Testis (tissue), 3 donors: ENCODE measurements around the gene AIG1. TPM values are rescaled to one million over a fixed set of nuclear protein-coding genes. Genes with fewer than 3 reads are reported as not detected.

Experiments
- DNase-seq: peaks from one replicate; pipeline ENCODE4 v3.0.0-alpha.2; 2019
- H3K27ac ChIP-seq, 2 donors: fragments of 200-600 bp; sonication (generic); one replicate each; pipeline ENCODE4 v1.5.1; 2019
- H3K27me3 ChIP-seq: fragments of 200-600 bp; sonication (generic); one replicate; pipeline ENCODE4 v1.5.1; 2019
- H3K36me3 ChIP-seq: fragments of 200-600 bp; sonication (generic); one replicate; pipeline ENCODE4 v1.5.1; 2017; ENCODE audit warnings: low read depth; ENCODE audit errors: missing control alignments
- H3K4me1 ChIP-seq: fragments of 200-600 bp; sonication (generic); one replicate; pipeline ENCODE4 v1.5.1; 2019
- H3K4me3 ChIP-seq, 2 donors: fragments of 200-600 bp; sonication (generic); one replicate each; pipeline ENCODE4 v1.5.1; 2017 to 2019
- H3K9me3 ChIP-seq: fragments of 200-600 bp; sonication (generic); one replicate; pipeline ENCODE4 v1.5.1; 2017
- POLR2A ChIP-seq: fragments of 450-650 bp; IDR thresholded peaks from one replicate; pipeline ENCODE4 v1.6.1; 2017; ENCODE audit warnings: antibody characterized with exemption, mild to moderate bottlenecking, moderate library complexity
- WGBS, 2 donors: methylation state at CpG; one replicate each; pipeline ENCODE4 v1.1.5; 2018; 5-methylcytosine and 5-hydroxymethylcytosine counted together
- intact Hi-C: fragments of 100-400 bp; cut with DNase I; formaldehyde crosslinking; loops from one replicate; pipeline ENCODE4 v1.15.1; 2023; ENCODE audit warnings: low total_unique reads
- polyA plus RNA-seq: library from polyadenylated mRNA; stranded (reverse); fragments of 350-450 nt; fragmentation: Illumina TruSeq; extraction: RNeasy Lipid Tissue Mini Kit (QIAGEN cat#74804); gene quantifications from one replicate; pipeline ENCODE4 v1.2.3, GENCODE V29; 2014; ENCODE audit warnings: low read depth, low replicate concordance; ENCODE audit not compliant: insufficient read depth
- total RNA-seq, 2 donors: library from RNA; depleted of rRNA; stranded (reverse); fragments of >200 nt; gene quantifications; one replicate each; pipeline ENCODE4 v1.2.3, GENCODE V29; 2016
- TF ChIP-seq, protein P1 (sequence below), 3 experiments: fragments of 450-650 bp in 2 of 3; fragments of 200-600 bp in 1 of 3; sonication (generic) in 1 of 3; IDR thresholded peaks; one replicate each; pipeline ENCODE4 v1.5.1; 2016 to 2019; ENCODE audit warnings: antibody characterized with exemption in 3 of 3, mild to moderate bottlenecking in 2 of 3, moderate library complexity in 1 of 3

The AIG1 gene
- total and polyA plus RNA-seq, 3 donors from 2014 or later = 39.6 to 57.9 (median 50.7) TPM

GRCh38 chr6:143252961-143253360, 192.3 kb downstream of the AIG1 start:
- H3K9me3 ChIP-seq = no peaks in the 10 kb centered on the region
- 94 to 100% methylated on average over 6 of the region's 6 CpGs for WGBS, 2 donors
- no peaks in the 10 kb centered on the region for H3K27me3 ChIP-seq
- no peak overlapping the region for H3K4me3 ChIP-seq
- TF ChIP-seq, protein P1, sequence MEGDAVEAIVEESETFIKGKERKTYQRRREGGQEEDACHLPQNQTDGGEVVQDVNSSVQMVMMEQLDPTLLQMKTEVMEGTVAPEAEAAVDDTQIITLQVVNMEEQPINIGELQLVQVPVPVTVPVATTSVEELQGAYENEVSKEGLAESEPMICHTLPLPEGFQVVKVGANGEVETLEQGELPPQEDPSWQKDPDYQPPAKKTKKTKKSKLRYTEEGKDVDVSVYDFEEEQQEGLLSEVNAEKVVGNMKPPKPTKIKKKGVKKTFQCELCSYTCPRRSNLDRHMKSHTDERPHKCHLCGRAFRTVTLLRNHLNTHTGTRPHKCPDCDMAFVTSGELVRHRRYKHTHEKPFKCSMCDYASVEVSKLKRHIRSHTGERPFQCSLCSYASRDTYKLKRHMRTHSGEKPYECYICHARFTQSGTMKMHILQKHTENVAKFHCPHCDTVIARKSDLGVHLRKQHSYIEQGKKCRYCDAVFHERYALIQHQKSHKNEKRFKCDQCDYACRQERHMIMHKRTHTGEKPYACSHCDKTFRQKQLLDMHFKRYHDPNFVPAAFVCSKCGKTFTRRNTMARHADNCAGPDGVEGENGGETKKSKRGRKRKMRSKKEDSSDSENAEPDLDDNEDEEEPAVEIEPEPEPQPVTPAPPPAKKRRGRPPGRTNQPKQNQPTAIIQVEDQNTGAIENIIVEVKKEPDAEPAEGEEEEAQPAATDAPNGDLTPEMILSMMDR (IDR thresholded peaks at IDR 0.05) = no peak
- TF ChIP-seq POLR2A = no peak
- no peak for DNase-seq
- H3K36me3 ChIP-seq = no peaks in the 10 kb centered on the region
- H3K27ac ChIP-seq = no peak overlapping the region
- intact Hi-C loops = no loop called here
- H3K4me1 ChIP-seq = no peaks in the 10 kb centered on the region

GRCh38 chr6:143253586-143253985, 192.9 kb downstream of the AIG1 start:
- DNase-seq = no peak
- no peaks in the 10 kb centered on the region for H3K36me3 ChIP-seq

DNA sequence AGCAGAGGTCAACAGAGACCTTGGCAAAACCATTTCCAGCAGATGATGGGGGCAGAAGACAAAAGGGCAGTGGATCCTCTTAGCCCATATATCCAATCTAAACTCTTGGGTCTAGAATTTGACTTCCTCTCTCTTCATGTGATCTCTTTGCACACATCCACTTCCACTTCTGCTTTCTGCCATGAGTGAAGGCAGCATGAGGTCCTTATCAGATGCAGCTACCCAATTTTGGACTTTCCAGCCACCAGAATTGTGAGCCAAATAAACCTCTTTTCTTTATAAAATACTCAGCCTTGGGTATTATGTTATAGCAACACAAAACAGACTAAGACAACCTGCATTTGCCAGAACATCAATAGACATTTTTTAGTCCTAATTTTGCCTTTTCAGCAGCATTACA, 198.3 kb downstream of the AIG1 start:
- no peaks in the 10 kb centered on the region for H3K4me1 ChIP-seq
- no peaks in the 10 kb centered on the region for H3K27me3 ChIP-seq
- TF ChIP-seq, protein P1 (IDR thresholded peaks at IDR 0.05) = no peak
- TF ChIP-seq POLR2A = no peak
- H3K36me3 ChIP-seq = no peaks in the 10 kb centered on the region
- intact Hi-C loops = no loop called here
- no peak overlapping the region for H3K27ac ChIP-seq
- no peak overlapping the region for H3K4me3 ChIP-seq
- no peaks in the 10 kb centered on the region for H3K9me3 ChIP-seq
- DNase-seq = no peak

More at GRCh38 chr6:143253586-143253985, 192.9 kb downstream of the AIG1 start:
- Histone ChIP-seq H3K9me3 (no peaks in the 10 kb centered on the region), H3K4me1 (no peaks in the 10 kb centered on the region), H3K27ac (no peak overlapping the region), H3K4me3 (no peak overlapping the region), H3K27me3 (no peaks in the 10 kb centered on the region)
- WGBS, 2 donors = 81% methylated on average over 4 of the region's 4 CpGs
- TF ChIP-seq, protein P1 (IDR thresholded peaks at IDR 0.05) = no peak
- TF ChIP-seq POLR2A = no peak
- intact Hi-C loops = no loop called here

- no peaks in the 10 kb centered on the region for H3K9me3 ChIP-seq
Measured at GRCh38 chr6:143260857-143261256, 200.2 kb downstream of the AIG1 start.

GRCh38 chr6:143261899-143262436, 201.3 kb downstream of the AIG1 start:
- Histone ChIP-seq H3K4me3 (no peak overlapping the region), H3K9me3 (no peaks in the 10 kb centered on the region), H3K4me1 (no peaks in the 10 kb centered on the region), H3K36me3 (no peaks in the 10 kb centered on the region), H3K27me3 (no peaks in the 10 kb centered on the region), H3K27ac (no peak overlapping the region)
- TF ChIP-seq POLR2A = no peak
- TF ChIP-seq, protein P1 (IDR thresholded peaks at IDR 0.05) = no peak
- no peak for DNase-seq
- WGBS, 2 donors = 83 to 85% methylated on average over 3 of the region's 3 CpGs
- intact Hi-C loops = no loop called here

More at GRCh38 chr6:143260857-143261256, 200.2 kb downstream of the AIG1 start:
- intact Hi-C loops = no loop called here
- Histone ChIP-seq H3K36me3 (no peaks in the 10 kb centered on the region), H3K27ac (no peak overlapping the region), H3K27me3 (no peaks in the 10 kb centered on the region), H3K4me1 (no peaks in the 10 kb centered on the region), H3K4me3 (no peak overlapping the region)
- TF ChIP-seq, protein P1 (IDR thresholded peaks at IDR 0.05) = no peak
- TF ChIP-seq POLR2A = no peak
- no peak for DNase-seq
- WGBS, 2 donors = 93 to 97% methylated on average over 7 of the region's 7 CpGs
